HCT116 (cell line): Measurements from ENCODE around the gene DDB1. TPM values are rescaled to one million over a fixed set of nuclear protein-coding genes. Genes with fewer than 3 reads are reported as not detected.

Source experiments
- ATAC-seq: fragments of 200-7000 bp; cut with Tn5 transposase; 2 replicates; pipeline ENCODE4 v1.9.1; 2020; ENCODE audit warnings: mild to moderate bottlenecking, moderate library complexity
- BruUV-seq: library from RNA; stranded (reverse); fragments of 400-500 nt; replicated peaks from 2 replicates; lab custom pipeline; 2021; lab: Mats Ljungman, UMichigan
- CTCF ChIA-PET: fragments of 300-600 bp; sonication (Branson Sonifier 250); formaldehyde crosslinking; loops from one replicate; lab custom pipeline; 2021; ENCODE audit warnings: antibody characterized with exemption; lab: Charles Lee
- POLR2A ChIA-PET: fragments of 300-600, 350-600 bp; sonication (Branson Sonifier 250); formaldehyde crosslinking; loops from one replicate; lab custom pipeline; 2021; ENCODE audit warnings: antibody characterized with exemption; lab: Charles Lee
- RAD21 ChIA-PET, 2 experiments: fragments of 300-600 bp; sonication (Branson Sonifier 250); formaldehyde crosslinking; loops; one replicate each; lab custom pipeline; 2023; ENCODE audit warnings: low total read pairs in 2 of 2; ENCODE audit not compliant: uncharacterized antibody in 2 of 2, unreplicated experiment in 2 of 2, low non-redundant PET in 1 of 2; lab: Charles Lee
- DNase-seq: peaks from one replicate; pipeline ENCODE4 v3.0.0-alpha.2; 2010; ENCODE audit warnings: low read depth, low spot score
- H2AFZ ChIP-seq: fragments of 200-600 bp; shearing (Covaris generic), sonication (generic); 2 replicates; pipeline ENCODE4 v1.6.1; 2017; ENCODE audit warnings: low read depth, mixed run types, mixed read lengths, antibody characterized with exemption, low read length; ENCODE audit not compliant: poor library complexity, severe bottlenecking
- H3K27ac ChIP-seq: 2 replicates; pipeline ENCODE4 v1.5.1; 2012; ENCODE audit warnings: low read depth, low read length
- H3K27me3 ChIP-seq: fragments of 200-600 bp; sonication (generic); 2 replicates; pipeline ENCODE4 v1.6.1; 2016; ENCODE audit warnings: mixed run types, low read length, mixed read lengths; ENCODE audit not compliant: insufficient read depth
- H3K36me3 ChIP-seq, 2 experiments: fragments of 200-500 bp in 1 of 2; fragments of 200-600 bp in 1 of 2; sonication (Bioruptor generic) in 1 of 2; sonication (generic) in 1 of 2; 2 replicates each; pipeline versions ENCODE4 v1.5.1 to v1.6.1; 2014 to 2016; ENCODE audit warnings: low read length in 2 of 2, inconsistent platforms in 1 of 2, mixed read lengths in 1 of 2, mixed run types in 1 of 2; ENCODE audit not compliant: insufficient read depth in 2 of 2, control insufficient read depth in 1 of 2
- H3K4me1 ChIP-seq, 2 experiments: fragments of 200-600 bp in 1 of 2; sonication (generic) in 1 of 2; 2 replicates each; pipeline versions ENCODE4 v1.5.1 to v1.6.1; 2012 to 2017; ENCODE audit warnings: low read length in 2 of 2, inconsistent platforms in 1 of 2, mild to moderate bottlenecking in 1 of 2, mixed read lengths in 1 of 2, mixed run types in 1 of 2, moderate library complexity in 1 of 2; ENCODE audit not compliant: insufficient read depth in 2 of 2, control insufficient read depth in 1 of 2
- H3K4me2 ChIP-seq: fragments of 200-600 bp; sonication (generic); 2 replicates; pipeline ENCODE4 v1.6.1; 2017; ENCODE audit warnings: mixed run types, low read length, mixed read lengths
- H3K4me3 ChIP-seq, 2 experiments: fragments of 200-600 bp in 1 of 2; sonication (generic) in 1 of 2; replicated peaks in 1 of 2; 2 replicates each; pipeline ENCODE4 v1.5.1; 2011 to 2016; ENCODE audit warnings: low read length in 2 of 2, control low read depth in 1 of 2, low read depth in 1 of 2, mild to moderate bottlenecking in 1 of 2, mixed read lengths in 1 of 2, mixed run types in 1 of 2
- H3K79me2 ChIP-seq: fragments of 200-600 bp; sonication (generic); 2 replicates; pipeline ENCODE4 v1.6.1; 2017; ENCODE audit warnings: mild to moderate bottlenecking, mixed run types, low read length, moderate library complexity, mixed read lengths; ENCODE audit not compliant: insufficient read depth
- H3K9ac ChIP-seq: fragments of 200-600 bp; sonication (generic); 2 replicates; pipeline ENCODE4 v1.6.1; 2016; ENCODE audit warnings: low read length, mixed read lengths
- H3K9me2 ChIP-seq: fragments of 200-600 bp; sonication (generic), shearing (Covaris generic); 2 replicates; pipeline ENCODE4 v1.6.1; 2017; ENCODE audit warnings: mixed run types, mild to moderate bottlenecking, moderate library complexity; ENCODE audit not compliant: insufficient read depth
- H3K9me3 ChIP-seq, 2 experiments: fragments of 200-500 bp in 1 of 2; fragments of 200-600 bp in 1 of 2; sonication (Bioruptor generic) in 1 of 2; sonication (generic) in 1 of 2; 2 replicates each; pipeline ENCODE4 v1.6.1; 2014 to 2017; ENCODE audit warnings: low read length in 2 of 2, mixed read lengths in 2 of 2, inconsistent platforms in 1 of 2, low read depth in 1 of 2, mild to moderate bottlenecking in 1 of 2, mixed run types in 1 of 2, moderate library complexity in 1 of 2; ENCODE audit not compliant: control insufficient read depth in 1 of 2, insufficient read depth in 1 of 2
- H4K20me1 ChIP-seq: fragments of 200-600 bp; sonication (generic), shearing (Covaris generic); 2 replicates; pipeline ENCODE4 v1.6.1; 2017; ENCODE audit warnings: mixed run types, mild to moderate bottlenecking, moderate library complexity; ENCODE audit not compliant: insufficient read depth
- CBX3 ChIP-seq: IDR thresholded peaks from 2 replicates; pipeline ENCODE4 v1.6.1; 2012; ENCODE audit warnings: low read depth
- CEBPB ChIP-seq: IDR thresholded peaks from 2 replicates; pipeline ENCODE4 v1.6.1; 2012; ENCODE audit warnings: low read depth
- CTCF ChIP-seq, 3 experiments: fragments of 200-600 bp in 1 of 3; sonication (generic) in 1 of 3; IDR thresholded peaks in 2 of 3; conservative IDR thresholded peaks in 1 of 3; 2 replicates each; pipeline ENCODE4 v1.5.1; 2012 to 2017; ENCODE audit warnings: low read depth in 2 of 3, low read length in 2 of 3, antibody characterized with exemption in 1 of 3, borderline replicate concordance in 1 of 3, control low read depth in 1 of 3, mild to moderate bottlenecking in 1 of 3, mixed read lengths in 1 of 3, mixed run types in 1 of 3, moderate library complexity in 1 of 3; ENCODE audit not compliant: insufficient read depth in 1 of 3
- ELF1 ChIP-seq: IDR thresholded peaks from 2 replicates; pipeline ENCODE4 v1.6.1; 2012; ENCODE audit warnings: low read depth, borderline replicate concordance
- EZH2phosphoT487 ChIP-seq: fragments of 200-600 bp; IDR thresholded peaks from 2 replicates; pipeline ENCODE4 v1.6.1; 2018; ENCODE audit warnings: antibody characterized with exemption, borderline replicate concordance
- FOSL1 ChIP-seq: IDR thresholded peaks from 2 replicates; pipeline ENCODE4 v1.6.1; 2012; ENCODE audit warnings: low read depth
- RAD21 ChIP-seq: IDR thresholded peaks from 2 replicates; pipeline ENCODE4 v1.6.1; 2012; ENCODE audit warnings: low read depth, mild to moderate bottlenecking
- SIN3A ChIP-seq: IDR thresholded peaks from 2 replicates; pipeline ENCODE4 v1.6.1; 2012; ENCODE audit warnings: low read depth
- SP1 ChIP-seq: IDR thresholded peaks from 2 replicates; pipeline ENCODE4 v1.6.1; 2012; ENCODE audit warnings: low read depth
- YY1 ChIP-seq: IDR thresholded peaks from 2 replicates; pipeline ENCODE4 v1.6.1; 2011; ENCODE audit warnings: low read length, low read depth, moderate library complexity, mild to moderate bottlenecking; ENCODE audit not compliant: insufficient replicate concordance; ENCODE audit errors: extremely low read depth
- intact Hi-C: fragments of 100-400 bp; cut with micrococcal nuclease; formaldehyde crosslinking; loops from 2 replicates; pipeline ENCODE4 v1.10.0; 2022
- total RNA-seq: library from RNA; stranded (reverse); gene quantifications from one replicate; pipeline ENCODE4 v1.2.1, GENCODE V29; 2021; ENCODE audit not compliant: unreplicated experiment
- TF ChIP-seq, protein P1 (sequence below): IDR thresholded peaks from 2 replicates; pipeline ENCODE4 v1.6.1; 2012
- TF ChIP-seq, protein P2 (sequence below): IDR thresholded peaks from 2 replicates; pipeline ENCODE4 v1.6.1; 2012
- TF ChIP-seq, protein P3 (sequence below): IDR thresholded peaks from 2 replicates; pipeline ENCODE4 v1.6.1; 2012; ENCODE audit warnings: low read depth

The DDB1 gene
- total RNA-seq, 1 experiment from 2014 or later, result 269 TPM

DNA sequence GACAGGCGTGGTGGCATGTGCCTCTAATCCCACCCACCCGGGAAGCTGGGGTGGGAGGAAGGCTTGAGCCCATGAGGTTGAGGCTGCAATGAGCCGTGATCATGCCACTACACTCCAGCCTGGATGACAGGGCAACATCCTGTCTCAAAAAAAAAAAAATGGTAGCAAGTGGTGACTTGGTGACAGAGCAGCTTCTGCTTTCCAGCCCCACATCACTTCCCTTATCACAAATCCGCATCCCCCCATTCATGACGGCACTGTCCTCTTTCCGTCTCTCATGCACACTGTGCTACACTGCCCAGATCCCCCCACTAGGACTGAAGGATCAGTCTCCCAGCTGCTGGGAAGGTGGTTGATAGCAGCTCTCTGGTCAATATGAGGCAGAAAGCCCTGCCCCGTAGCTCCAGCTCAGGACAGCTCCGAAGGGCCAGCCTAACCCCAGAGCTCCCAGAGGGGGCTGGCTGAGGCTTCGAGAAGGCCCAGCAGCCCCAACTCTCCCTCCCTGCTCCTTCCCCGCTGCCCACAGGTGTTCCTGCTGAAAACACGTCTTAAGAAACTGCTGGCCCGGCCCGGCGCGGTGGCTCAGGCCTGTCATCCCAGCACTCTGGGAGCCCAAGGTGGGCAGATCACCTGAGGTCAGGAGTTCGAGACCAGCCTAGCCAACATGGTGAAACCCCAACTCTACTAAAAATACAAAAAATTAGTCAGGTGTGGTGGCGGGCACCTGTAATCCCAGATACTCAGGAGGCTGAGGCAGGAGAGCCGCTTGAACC is 76.0 kb downstream of the DDB1 start:
- no peaks in the 10 kb centered on the region for H3K27me3 ChIP-seq
- intact Hi-C loops, result no loop called here
- H3K9me3 ChIP-seq, result no peaks in the 10 kb centered on the region
- H4K20me1 ChIP-seq, result no peaks in the 10 kb centered on the region
- H3K36me3 ChIP-seq, result no peaks in the 10 kb centered on the region
- H2AFZ ChIP-seq, result no peak overlapping the region
- ATAC-seq (no peak), DNase-seq (no peak)
- H3K27ac ChIP-seq, result no peak overlapping the region
- BruUV-seq, result no TSS peak
- H3K9me2 ChIP-seq, result no peaks in the 10 kb centered on the region
- POLR2A ChIA-PET, result interaction anchor here (0.5 kb wide), 1 partner anchor 471 kb away, joined by 3 read pairs; no protein-coding TSS in a partner anchor
- RAD21 ChIA-PET, result no interaction called here
- no peak overlapping the region for H3K4me2 ChIP-seq
- no peak overlapping the region for H3K9ac ChIP-seq
- H3K79me2 ChIP-seq, result no peaks in the 10 kb centered on the region
- CTCF ChIA-PET, result no interaction called here
- H3K4me3 ChIP-seq, result no peak overlapping the region
- no peaks in the 10 kb centered on the region for H3K4me1 ChIP-seq
- TF ChIP-seq SP1 (no peak), CTCF (IDR thresholded peaks at IDR 0.05 in 2 of 3, conservative IDR thresholded peaks at IDR 0.05 in 1 of 3; ENCODE audit: borderline replicate concordance in 1 of 3, insufficient read depth in 1 of 3, low read depth in 2 of 3, low read length in 2 of 3) (no peak), CEBPB (no peak), CBX3 (no peak), EZH2phosphoT487 (no peak), FOSL1 (no peak), RAD21 (no peak), ELF1 (no peak), SIN3A (no peak), YY1 (no peak)
- TF ChIP-seq, protein P1, sequence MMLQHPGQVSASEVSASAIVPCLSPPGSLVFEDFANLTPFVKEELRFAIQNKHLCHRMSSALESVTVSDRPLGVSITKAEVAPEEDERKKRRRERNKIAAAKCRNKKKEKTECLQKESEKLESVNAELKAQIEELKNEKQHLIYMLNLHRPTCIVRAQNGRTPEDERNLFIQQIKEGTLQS, result no peak
- TF ChIP-seq, protein P2, sequence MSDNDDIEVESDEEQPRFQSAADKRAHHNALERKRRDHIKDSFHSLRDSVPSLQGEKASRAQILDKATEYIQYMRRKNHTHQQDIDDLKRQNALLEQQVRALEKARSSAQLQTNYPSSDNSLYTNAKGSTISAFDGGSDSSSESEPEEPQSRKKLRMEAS, result no peak
- TF ChIP-seq, protein P3, sequence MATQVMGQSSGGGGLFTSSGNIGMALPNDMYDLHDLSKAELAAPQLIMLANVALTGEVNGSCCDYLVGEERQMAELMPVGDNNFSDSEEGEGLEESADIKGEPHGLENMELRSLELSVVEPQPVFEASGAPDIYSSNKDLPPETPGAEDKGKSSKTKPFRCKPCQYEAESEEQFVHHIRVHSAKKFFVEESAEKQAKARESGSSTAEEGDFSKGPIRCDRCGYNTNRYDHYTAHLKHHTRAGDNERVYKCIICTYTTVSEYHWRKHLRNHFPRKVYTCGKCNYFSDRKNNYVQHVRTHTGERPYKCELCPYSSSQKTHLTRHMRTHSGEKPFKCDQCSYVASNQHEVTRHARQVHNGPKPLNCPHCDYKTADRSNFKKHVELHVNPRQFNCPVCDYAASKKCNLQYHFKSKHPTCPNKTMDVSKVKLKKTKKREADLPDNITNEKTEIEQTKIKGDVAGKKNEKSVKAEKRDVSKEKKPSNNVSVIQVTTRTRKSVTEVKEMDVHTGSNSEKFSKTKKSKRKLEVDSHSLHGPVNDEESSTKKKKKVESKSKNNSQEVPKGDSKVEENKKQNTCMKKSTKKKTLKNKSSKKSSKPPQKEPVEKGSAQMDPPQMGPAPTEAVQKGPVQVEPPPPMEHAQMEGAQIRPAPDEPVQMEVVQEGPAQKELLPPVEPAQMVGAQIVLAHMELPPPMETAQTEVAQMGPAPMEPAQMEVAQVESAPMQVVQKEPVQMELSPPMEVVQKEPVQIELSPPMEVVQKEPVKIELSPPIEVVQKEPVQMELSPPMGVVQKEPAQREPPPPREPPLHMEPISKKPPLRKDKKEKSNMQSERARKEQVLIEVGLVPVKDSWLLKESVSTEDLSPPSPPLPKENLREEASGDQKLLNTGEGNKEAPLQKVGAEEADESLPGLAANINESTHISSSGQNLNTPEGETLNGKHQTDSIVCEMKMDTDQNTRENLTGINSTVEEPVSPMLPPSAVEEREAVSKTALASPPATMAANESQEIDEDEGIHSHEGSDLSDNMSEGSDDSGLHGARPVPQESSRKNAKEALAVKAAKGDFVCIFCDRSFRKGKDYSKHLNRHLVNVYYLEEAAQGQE, result no peak
